22Rv1 (cell line): ENCODE measurements around the gene RASAL1.

Experiments used
- H3K27ac ChIP-seq: fragments of 450-650 bp; 2 replicates; pipeline ENCODE4 v1.5.1; 2017
- CTCF ChIP-seq: fragments of 450-650 bp; IDR thresholded peaks from 2 replicates; pipeline ENCODE4 v1.5.1; 2017; ENCODE audit warnings: mild to moderate bottlenecking
- ZFX ChIP-seq: fragments of 450-650 bp; IDR thresholded peaks from 2 replicates; pipeline ENCODE4 v1.6.1; 2017; ENCODE audit warnings: antibody characterized with exemption, borderline replicate concordance

The RASAL1 gene

GRCh38 chr12:113113397-113113796, 22.2 kb downstream of the RASAL1 start:
- no peak for TF ChIP-seq ZFX
- no peak for TF ChIP-seq CTCF

GRCh38 chr12:113112043-113112899, 23.3 kb downstream of the RASAL1 start:
- no peak for TF ChIP-seq CTCF
- no peak for TF ChIP-seq ZFX
- no peak overlapping the region for H3K27ac ChIP-seq

More at GRCh38 chr12:113113397-113113796, 22.2 kb downstream of the RASAL1 start:
- H3K27ac ChIP-seq, result no peak overlapping the region

- H3K27ac ChIP-seq, result no peak overlapping the region
Observed at GRCh38 chr12:113111247-113111646, 24.3 kb downstream of the RASAL1 start.

GRCh38 chr12:113109872-113110599, 25.5 kb downstream of the RASAL1 start:
- no peak for TF ChIP-seq ZFX
- TF ChIP-seq CTCF, result no peak
- no peak overlapping the region for H3K27ac ChIP-seq

More at GRCh38 chr12:113111247-113111646, 24.3 kb downstream of the RASAL1 start:
- TF ChIP-seq CTCF, result no peak
- no peak for TF ChIP-seq ZFX

GRCh38 chr12:113109360-113109759, 26.2 kb downstream of the RASAL1 start:
- H3K27ac ChIP-seq, result no peak overlapping the region
- no peak for TF ChIP-seq ZFX
- no peak for TF ChIP-seq CTCF

GRCh38 chr12:113108308-113108707, 27.3 kb downstream of the RASAL1 start:
- TF ChIP-seq CTCF (no peak), ZFX (no peak)
- no peak overlapping the region for H3K27ac ChIP-seq

GRCh38 chr12:113106361-113106760, 29.2 kb downstream of the RASAL1 start:
- no peak overlapping the region for H3K27ac ChIP-seq
- no peak for TF ChIP-seq CTCF
- TF ChIP-seq ZFX, result no peak
